D721Med (cell line): Measurements from ENCODE around the gene SPOCK1.

ENCODE experiments used
- DNase-seq: peaks from one replicate; pipeline ENCODE4 v3.0.0; 2011; ENCODE audit warnings: low spot score; ENCODE audit not compliant: insufficient read length
- FAIRE-seq: peaks from 2 replicates; lab custom pipeline; 2011; peaks lifted over from hg19 to GRCh38; lab: Jason Lieb, UNC
- TF ChIP-seq, protein P1 (sequence below): IDR thresholded peaks from 2 replicates; pipeline ENCODE4 v1.5.1; 2012; ENCODE audit warnings: mild to moderate bottlenecking, control low read depth; ENCODE audit not compliant: insufficient read depth; ENCODE audit errors: missing control alignments

SPOCK1 gene

DNA sequence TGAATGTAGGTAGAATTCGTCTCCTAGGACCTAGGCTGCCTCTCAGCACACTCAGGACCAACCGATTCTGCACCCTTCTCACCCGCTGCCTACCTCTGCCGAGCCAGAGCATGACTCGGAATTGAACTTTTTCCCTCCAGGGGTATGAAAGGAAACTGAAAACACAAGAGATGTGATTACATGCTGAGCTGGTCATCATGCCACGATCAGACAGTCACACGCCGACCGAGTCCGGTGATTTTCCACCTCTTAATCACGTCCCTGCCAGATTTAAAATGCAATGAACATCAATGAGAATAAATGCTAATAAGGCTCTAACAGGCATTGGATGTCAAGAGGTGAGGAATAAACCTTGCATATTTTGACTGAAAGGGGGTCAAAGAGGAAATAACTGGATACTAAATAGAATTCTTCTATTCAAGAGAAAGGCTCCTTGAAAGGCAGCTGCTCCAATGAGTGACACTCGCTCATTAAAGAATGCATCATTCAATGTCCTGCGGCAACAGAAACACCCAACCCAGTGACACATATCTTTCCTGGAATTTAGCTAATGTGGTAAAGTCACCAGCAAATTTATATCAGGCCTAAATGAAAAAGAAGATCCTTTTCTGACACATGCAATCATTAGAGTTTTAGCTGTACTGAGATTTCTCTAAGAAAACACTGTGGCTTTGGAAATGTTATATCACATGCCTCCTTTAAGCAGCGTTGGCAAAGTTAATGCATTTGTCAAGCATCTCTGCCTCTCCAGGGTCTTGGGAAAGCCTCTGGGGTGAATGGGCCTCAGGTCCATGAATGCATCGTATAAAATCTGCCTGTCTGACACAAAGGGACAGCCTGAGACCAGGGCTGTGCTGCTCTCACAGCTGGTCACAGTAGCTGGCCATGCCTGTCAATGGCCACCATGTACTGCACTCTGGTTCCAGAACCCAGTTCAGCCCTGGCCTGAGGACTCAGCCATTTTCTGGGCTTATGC lies 128.7 kb downstream of the SPOCK1 start:
- DNase-seq (no peak), FAIRE-seq (no peak)
- TF ChIP-seq, protein P1, sequence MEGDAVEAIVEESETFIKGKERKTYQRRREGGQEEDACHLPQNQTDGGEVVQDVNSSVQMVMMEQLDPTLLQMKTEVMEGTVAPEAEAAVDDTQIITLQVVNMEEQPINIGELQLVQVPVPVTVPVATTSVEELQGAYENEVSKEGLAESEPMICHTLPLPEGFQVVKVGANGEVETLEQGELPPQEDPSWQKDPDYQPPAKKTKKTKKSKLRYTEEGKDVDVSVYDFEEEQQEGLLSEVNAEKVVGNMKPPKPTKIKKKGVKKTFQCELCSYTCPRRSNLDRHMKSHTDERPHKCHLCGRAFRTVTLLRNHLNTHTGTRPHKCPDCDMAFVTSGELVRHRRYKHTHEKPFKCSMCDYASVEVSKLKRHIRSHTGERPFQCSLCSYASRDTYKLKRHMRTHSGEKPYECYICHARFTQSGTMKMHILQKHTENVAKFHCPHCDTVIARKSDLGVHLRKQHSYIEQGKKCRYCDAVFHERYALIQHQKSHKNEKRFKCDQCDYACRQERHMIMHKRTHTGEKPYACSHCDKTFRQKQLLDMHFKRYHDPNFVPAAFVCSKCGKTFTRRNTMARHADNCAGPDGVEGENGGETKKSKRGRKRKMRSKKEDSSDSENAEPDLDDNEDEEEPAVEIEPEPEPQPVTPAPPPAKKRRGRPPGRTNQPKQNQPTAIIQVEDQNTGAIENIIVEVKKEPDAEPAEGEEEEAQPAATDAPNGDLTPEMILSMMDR: no peak

DNA sequence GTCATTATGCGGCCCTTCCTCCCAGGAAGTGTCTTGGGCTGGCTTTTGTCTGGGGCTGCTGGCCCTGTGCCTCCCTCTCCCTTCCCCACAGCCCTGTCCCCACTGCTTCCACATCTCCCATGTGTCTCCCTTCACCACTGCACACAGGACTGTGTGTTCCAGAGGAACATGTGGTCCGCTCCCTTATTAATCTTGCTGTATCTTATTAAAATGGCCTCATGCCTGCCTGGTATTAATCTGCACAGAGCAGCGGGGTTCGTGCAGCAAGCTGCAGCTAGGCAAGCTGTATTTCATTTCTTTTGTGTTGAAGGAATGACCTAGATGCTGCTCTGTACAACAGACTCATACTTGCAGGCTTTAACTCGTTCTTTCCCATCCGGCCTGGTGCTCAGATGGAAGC lies 130.5 kb downstream of the SPOCK1 start:
- TF ChIP-seq, protein P1: no peak
- DNase-seq (no peak), FAIRE-seq (no peak)

DNA sequence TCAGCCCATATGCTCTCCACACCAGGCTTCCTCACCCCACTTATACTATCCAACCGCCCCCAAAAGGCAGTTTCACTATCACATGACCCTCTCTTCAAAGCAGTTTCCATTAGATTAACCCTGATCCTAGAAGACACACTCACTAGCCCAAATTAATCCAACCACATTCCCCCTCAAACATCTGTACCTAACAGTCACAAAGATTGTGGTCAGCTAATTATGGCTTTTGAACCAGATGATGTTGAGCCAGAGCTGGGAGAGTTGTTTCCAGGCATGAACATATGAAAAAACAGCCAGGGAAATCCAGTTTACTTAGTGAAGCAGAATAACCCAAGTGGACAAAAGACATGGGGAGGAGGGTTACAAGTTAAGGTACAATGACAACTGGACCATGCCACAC lies 131.2 kb downstream of the SPOCK1 start:
- no peak for DNase-seq
- FAIRE-seq: no peak
- TF ChIP-seq, protein P1: no peak

DNA sequence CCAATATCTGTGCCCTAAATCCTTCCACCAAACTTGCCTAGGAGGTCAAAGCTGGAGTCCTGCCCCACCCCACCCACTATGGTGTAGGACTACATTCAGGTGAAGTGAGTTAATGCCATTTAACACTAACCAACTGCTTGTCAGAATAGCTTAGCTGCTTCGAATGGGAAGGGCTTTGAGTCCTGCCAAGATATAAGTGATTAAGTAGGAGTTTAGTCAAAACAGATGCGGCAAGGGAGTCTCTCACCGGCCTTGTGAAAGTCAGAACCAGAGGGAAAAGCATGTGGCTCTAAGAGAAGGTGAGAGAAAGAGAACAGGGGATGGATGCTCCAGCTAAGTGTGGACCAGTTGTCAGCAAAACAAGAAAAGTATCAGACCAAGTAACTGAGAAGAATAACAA lies 132.6 kb downstream of the SPOCK1 start:
- DNase-seq: no peak
- TF ChIP-seq, protein P1: no peak
- FAIRE-seq: no peak

DNA sequence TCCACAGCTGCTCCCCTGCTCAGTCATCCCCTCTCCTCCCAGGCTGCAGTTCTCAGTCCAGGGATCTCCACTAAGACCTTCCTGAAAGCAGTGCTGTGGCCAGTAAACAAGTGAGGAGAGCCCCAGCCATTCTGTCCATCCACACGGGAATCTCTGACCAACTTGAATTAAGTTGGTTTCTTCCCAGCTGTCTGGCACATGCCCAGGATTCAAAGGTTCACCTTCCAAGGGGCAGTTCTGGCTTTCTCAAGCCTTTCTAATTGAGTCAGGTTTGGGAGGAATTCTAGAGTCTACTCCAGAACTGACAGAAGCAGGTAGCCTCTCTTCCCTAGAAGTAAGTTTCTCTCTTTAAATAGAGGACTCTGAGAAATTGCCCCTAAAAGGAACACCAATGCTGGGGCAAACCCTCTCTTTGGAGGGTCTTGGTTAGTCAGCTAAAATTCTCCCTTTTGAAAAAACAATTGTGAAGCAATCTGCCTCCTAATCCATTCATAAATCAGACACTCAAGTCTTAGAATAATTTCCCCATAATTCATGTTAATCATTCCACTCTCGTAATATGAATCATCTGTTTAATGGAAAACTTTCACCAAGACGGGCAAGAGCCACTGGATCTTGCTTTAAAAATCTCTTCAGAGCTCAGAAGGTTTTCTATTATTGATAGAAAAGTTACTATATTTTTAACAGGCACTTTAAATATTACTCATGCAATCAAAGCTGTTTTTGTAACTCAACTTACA lies 133.8 kb downstream of the SPOCK1 start:
- TF ChIP-seq, protein P1: no peak
- FAIRE-seq (no peak), DNase-seq (no peak)

DNA sequence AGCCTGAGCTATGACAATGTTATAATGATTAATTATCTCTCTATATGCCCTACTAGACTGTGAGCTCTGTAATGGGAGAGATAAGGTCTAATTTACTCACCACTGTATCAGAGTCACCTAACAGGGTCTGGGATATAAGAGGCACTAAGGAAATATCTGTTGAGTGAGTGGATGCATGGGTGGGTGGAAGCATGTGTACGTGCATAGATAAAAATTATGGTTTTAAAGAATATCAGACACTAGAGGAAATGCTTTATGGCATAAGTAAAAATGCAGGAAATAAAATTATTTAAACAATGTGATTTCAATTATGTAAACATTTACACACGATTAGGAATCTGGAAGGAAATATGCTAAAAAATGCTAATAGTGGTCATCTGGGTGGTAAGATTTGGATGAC lies 137.8 kb downstream of the SPOCK1 start:
- no peak for FAIRE-seq

More for the DNA sequence above, 137.8 kb downstream of the SPOCK1 start:
- no peak for DNase-seq
- TF ChIP-seq, protein P1: no peak
